ENCODE measurements around the gene IRF2.

IRF2 gene

DNA sequence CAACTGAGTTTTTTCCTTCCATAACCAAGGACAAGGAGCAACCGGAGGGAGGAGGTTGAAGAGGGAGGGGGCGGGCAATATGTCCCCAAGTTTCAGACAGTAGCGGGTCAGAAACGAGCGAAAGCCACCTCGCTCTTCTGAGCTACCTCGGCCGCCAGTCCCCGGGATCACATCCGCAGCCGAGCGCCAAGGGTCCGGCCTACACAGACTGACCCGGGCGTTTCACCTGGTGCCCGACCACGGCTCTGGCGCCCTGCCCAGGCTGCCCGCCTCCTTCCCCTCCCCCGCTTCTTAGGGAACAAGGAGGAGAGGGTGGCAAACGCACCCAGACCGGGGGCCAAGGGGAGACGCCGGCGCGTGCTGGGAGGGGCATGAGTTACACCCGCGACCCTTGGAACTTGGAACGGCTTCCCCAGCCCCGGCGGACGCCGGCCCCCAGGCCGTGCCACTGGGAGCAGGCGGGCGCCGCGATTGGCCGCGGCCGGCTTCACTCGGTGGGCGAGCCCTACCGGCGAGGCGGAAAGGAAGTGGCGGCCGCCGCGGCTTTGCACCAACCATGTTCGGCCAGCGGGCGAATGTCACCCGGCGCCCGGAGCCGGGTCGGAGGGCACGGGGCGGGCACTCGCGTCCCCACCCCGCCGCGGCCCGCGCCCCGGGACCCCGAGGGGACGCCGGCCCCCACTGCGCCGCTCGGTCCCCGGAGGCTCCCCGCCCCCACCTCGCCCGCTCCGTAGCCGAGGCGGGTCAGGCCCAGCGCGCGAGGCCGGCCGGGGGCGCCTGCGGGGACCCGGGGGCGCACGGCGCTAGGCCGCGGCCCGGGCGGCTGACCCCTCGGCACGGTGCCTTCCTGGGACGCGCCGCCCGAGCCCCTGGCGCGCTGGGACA lies 1.5 kb downstream of the IRF2 start:
- no peak for DNase-seq (ENCODE audit: low read depth, low spot score)

DNA sequence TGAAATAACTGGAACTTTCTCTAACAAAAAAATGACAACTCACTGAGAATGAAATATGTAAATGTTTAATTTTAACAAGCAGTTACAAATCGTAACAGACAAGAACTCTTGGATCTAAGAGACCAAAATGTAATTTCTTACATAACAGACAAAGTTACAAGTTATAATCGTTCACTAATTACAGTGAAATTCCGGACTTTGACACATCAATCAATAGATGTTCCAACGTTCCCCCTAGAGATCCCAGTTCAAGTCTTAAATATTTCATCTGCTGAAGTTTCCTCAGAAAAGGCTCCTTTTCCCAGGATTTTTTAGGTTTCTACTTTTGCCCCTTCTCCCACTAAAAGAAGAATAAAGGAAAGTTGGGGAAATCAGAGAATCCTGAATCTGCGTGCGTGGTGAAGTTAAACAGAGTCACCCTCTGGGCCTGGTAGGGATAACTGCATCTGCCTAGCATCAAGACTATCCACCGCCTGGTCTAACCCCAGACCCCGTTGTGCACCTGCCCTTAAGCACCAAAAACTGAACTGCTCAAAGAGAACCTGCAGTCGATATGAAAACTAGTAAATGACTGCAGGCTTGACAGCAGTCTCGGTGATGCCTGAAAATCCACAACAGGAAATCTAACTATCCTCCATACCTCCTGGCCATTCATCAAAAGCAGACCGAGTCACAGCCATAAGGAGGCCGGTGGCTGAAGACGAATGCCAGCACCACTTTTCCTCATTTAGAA lies 2.3 kb downstream of the IRF2 start:
- DNase-seq (ENCODE audit: low read depth, low spot score) = no peak
- H3K4me3 ChIP-seq (ENCODE audit: low read depth, low read length) = peak overlapping the region; percentile 87
- ChIA-PET CTCF (no interaction called here), POLR2A (no interaction called here)
- TF ChIP-seq, protein P1, sequence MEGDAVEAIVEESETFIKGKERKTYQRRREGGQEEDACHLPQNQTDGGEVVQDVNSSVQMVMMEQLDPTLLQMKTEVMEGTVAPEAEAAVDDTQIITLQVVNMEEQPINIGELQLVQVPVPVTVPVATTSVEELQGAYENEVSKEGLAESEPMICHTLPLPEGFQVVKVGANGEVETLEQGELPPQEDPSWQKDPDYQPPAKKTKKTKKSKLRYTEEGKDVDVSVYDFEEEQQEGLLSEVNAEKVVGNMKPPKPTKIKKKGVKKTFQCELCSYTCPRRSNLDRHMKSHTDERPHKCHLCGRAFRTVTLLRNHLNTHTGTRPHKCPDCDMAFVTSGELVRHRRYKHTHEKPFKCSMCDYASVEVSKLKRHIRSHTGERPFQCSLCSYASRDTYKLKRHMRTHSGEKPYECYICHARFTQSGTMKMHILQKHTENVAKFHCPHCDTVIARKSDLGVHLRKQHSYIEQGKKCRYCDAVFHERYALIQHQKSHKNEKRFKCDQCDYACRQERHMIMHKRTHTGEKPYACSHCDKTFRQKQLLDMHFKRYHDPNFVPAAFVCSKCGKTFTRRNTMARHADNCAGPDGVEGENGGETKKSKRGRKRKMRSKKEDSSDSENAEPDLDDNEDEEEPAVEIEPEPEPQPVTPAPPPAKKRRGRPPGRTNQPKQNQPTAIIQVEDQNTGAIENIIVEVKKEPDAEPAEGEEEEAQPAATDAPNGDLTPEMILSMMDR (IDR thresholded peaks at IDR 0.05; ENCODE audit: insufficient read depth, low read length, missing control alignments) = no peak

More for the DNA sequence above, 1.5 kb downstream of the IRF2 start:
- CTCF ChIA-PET = no interaction called here
- peak overlapping the region; percentile 87 for H3K4me3 ChIP-seq (ENCODE audit: low read depth, low read length)
- TF ChIP-seq, protein P1 (IDR thresholded peaks at IDR 0.05; ENCODE audit: insufficient read depth, low read length, missing control alignments) = no peak
- POLR2A ChIA-PET = no interaction called here

DNA sequence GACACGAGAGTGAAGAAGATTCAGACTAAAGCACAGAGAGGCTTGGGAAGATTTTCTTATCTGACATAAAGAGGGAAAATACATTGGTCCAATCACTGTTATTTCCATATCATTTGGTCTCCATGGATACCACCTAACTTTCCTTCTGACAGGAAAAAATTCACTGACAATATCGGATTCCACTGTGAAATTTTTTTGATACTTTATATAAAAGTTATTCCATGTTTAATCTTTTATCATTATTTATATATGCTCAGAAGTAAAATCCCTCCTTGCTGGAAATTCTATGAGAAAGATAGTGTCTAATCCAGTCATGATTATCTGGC lies 3.6 kb downstream of the IRF2 start:
- POLR2A ChIA-PET = no interaction called here
- CTCF ChIA-PET = no interaction called here
- TF ChIP-seq, protein P1 (IDR thresholded peaks at IDR 0.05; ENCODE audit: insufficient read depth, low read length, missing control alignments) = no peak
- no peak overlapping the region for H3K4me3 ChIP-seq (ENCODE audit: low read depth, low read length)
- no peak for DNase-seq (ENCODE audit: low read depth, low spot score)

DNA sequence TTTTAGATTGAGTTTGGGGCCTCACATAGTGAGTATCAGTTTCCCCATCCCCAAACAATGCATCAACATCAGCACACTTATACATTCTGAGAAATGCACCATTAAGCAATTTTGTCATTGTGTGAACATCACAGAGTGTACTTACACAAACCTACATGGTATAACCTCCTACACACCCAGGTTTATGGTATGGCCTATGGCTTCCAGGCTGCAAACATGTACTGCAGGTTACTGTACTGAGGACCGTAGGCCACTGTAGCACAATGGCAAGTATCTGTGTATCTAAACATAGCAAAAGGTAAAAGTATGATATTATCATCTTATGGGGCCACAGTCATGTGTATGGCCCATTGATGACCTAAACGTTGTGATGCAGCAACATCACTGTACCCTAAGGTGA lies 7.7 kb downstream of the IRF2 start:
- no peak overlapping the region for H3K4me3 ChIP-seq (ENCODE audit: low read depth, low read length)
- TF ChIP-seq, protein P1 (IDR thresholded peaks at IDR 0.05; ENCODE audit: insufficient read depth, low read length, missing control alignments) = no peak
- POLR2A ChIA-PET = no interaction called here
- CTCF ChIA-PET = no interaction called here
- no peak for DNase-seq (ENCODE audit: low read depth, low spot score)

DNA sequence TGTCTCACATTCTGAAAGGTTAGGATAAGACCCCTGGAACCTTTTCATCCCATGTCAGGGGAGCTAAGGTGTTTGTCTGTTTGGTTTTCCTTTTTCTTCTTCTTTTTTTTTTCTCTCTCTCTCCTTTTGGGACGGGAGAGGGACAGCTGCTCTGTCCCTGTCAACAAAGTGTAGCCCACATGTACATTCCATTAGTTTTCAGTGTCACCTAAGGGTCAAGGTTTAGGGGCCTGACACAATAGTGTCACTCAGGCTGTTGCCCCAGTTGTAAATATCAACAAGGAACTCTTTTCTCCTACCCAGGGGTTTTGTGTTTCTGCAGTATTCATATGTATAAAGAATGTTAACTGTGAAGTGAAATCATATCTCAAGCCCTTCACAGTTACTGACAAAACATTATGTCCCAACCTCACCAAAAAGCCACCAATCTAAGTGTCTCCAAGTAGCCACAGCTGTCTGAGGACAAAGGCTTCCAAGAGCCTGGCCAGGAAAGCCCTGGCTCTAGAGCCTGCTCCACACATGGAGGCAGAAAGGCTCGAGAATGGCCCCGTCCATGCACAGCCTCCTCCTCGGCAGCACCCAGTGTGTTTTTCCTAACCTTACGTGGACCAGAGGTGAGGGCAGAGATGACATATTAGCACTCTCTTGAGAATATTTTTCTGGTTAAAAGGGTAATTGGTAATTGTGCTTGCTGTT lies 9.4 kb downstream of the IRF2 start:
- CTCF ChIA-PET = interaction anchor here (0.9 to 1.2 kb wide), 2 partner anchors 177 to 200 kb away, joined by 3 read pairs; no protein-coding TSS in a partner anchor
- POLR2A ChIA-PET = no interaction called here
- DNase-seq (ENCODE audit: low read depth, low spot score) = no peak
- H3K4me3 ChIP-seq (ENCODE audit: low read depth, low read length) = no peak overlapping the region
- TF ChIP-seq, protein P1 (IDR thresholded peaks at IDR 0.05; ENCODE audit: insufficient read depth, low read length, missing control alignments) = no peak

DNA sequence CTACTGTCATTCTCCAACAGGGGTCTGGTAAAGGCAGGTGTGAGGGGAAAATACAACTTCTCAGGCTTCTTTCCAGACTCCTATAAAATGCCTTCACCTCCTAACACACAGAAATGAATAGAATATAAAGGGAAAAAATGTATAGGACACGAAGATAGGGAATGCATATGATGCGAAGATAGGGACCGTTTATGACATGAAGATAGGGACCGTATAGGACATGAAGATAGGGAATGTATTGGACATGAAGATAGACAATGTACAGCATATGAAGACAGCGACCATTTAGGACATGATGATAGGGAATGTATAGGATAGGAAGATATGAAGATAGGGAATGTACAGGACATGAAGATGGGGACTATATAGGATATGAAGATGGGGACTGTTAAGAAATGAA lies 10.5 kb downstream of the IRF2 start:
- no peak overlapping the region for H3K4me3 ChIP-seq (ENCODE audit: low read depth, low read length)

More for the DNA sequence above, 10.5 kb downstream of the IRF2 start:
- no peak for DNase-seq (ENCODE audit: low read depth, low spot score)
- POLR2A ChIA-PET = no interaction called here
- TF ChIP-seq, protein P1 (IDR thresholded peaks at IDR 0.05; ENCODE audit: insufficient read depth, low read length, missing control alignments) = no peak
- CTCF ChIA-PET = no interaction called here

Data from AG04449 (cell line).